Panc1 (cell line): ENCODE results near the gene MAP2K1.

Source experiments
- CTCF ChIP-seq: fragments of 450-650 bp; IDR thresholded peaks from 2 replicates; pipeline ENCODE4 v1.5.1; 2017; ENCODE audit warnings: mild to moderate bottlenecking
- REST ChIP-seq, 2 experiments: IDR thresholded peaks; 2 replicates each; pipeline ENCODE4 v1.6.1; 2011 to 2012; ENCODE audit warnings: low read depth in 2 of 2, control low read depth in 1 of 2, low read length in 1 of 2, mild to moderate bottlenecking in 1 of 2, moderate library complexity in 1 of 2; ENCODE audit not compliant: insufficient read depth in 1 of 2
- TCF7L2 ChIP-seq: IDR thresholded peaks from 2 replicates; pipeline ENCODE4 v1.6.1; 2011; ENCODE audit warnings: mild to moderate bottlenecking, low read depth, low read length, inconsistent platforms

- TF ChIP-seq CTCF (no peak), TCF7L2 (no peak), REST (IDR thresholded peaks at IDR 0.05; ENCODE audit: insufficient read depth in 1 of 2, low read depth in 2 of 2, low read length in 1 of 2) (no peak)
Measured at GRCh38 chr15:66401130-66402021, 14.7 kb downstream of the MAP2K1 start.
